Measurements from ENCODE around the gene APBA3.
"Not testable (repeated sequence)": the region's sequence is repeated elsewhere in the genome, so short reads cannot be mapped to it uniquely, and the experiment has no call there.

The APBA3 gene

DNA sequence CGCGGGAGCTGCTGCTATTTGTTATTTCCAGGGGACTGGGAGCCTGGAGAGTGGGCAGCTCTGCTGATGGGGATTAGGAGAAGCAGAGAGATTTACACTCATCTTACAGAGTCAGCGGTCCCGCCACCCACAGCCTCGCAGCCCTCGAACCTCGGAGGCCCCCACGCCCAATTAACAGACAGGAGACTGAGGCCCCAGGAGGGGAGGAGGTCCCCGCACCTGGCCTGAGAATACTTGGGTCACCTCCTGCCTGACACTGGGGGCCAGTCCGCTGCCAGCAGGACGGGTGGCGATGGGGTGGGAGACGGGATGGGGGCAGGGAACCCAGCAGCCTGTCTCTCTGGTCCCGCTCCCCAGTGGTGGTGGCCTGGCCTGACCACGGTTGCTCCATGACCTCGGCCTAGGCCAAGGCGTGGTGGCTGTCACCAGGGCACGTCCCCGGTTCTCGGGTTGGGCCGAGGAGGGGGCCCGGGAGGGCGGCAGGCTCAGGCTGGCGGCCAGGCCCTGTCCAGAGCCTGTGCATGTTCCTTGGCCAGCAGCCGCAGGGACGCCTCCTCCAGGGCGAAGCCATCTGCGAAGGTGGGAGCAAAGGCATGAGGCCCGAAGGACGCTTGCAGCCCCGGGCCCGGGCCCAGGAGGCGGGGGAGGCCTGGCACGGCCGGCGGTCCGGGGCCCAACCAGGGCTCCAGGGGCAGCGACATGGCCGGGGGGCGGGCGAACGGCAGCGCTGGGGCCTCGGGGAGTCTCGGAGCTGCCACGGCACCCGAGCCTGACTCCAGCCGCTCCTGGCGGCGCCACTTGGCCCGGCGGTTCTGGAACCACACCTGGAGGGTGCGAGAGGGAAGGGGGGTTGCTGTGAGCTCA lies 8.9 kb upstream of the APBA3 start:
- no peak for TF ChIP-seq POLR2A (IDR thresholded peaks at IDR 0.05; ENCODE audit: low read depth, low read length)
- DNase-seq (ENCODE audit: insufficient read length, low spot score) (no peak), FAIRE-seq (no peak)

DNA sequence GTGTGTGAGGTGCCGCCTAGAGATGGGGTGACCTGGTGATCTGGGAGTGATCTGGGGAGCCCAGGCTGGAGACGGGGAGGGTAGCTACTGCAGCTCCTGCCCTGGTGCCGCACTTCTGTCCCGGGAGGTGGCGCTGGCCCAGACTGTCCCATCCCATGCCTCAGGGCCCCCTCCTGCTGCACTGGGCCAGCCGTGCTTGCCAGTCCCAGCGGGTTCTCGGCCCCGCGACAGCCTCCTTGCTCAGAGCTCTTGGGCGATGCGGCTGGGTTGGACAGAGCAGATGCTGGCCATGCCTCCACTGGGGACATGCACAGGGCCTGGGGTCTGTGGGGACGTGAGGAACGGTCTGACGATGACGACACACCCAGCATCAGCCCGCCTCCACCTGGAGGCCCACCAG lies 8.0 kb upstream of the APBA3 start:
- FAIRE-seq (no peak), DNase-seq (ENCODE audit: insufficient read length, low spot score) (no peak)
- no peak for TF ChIP-seq POLR2A (IDR thresholded peaks at IDR 0.05; ENCODE audit: low read depth, low read length)

DNA sequence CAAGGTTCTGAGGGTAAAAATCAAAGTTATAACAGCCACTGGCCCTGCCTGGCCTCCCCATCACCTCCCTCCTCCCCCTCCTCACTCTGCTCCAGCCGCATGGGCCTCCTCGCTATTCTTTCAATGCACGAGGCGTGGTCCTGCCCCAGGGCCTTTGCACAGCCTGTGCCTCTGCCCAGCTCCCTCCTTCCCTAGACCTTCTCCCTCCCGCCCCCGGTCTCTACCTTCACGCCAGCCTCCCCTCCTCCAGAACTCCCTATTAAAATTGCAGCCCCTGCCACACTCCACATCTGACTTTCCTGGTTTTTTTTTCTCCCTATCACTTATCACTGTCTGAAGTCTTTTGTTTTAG lies 7.2 kb upstream of the APBA3 start:
- FAIRE-seq (no peak), DNase-seq (ENCODE audit: insufficient read length, low spot score) (no peak)
- no peak for TF ChIP-seq POLR2A (IDR thresholded peaks at IDR 0.05; ENCODE audit: low read depth, low read length)

DNA sequence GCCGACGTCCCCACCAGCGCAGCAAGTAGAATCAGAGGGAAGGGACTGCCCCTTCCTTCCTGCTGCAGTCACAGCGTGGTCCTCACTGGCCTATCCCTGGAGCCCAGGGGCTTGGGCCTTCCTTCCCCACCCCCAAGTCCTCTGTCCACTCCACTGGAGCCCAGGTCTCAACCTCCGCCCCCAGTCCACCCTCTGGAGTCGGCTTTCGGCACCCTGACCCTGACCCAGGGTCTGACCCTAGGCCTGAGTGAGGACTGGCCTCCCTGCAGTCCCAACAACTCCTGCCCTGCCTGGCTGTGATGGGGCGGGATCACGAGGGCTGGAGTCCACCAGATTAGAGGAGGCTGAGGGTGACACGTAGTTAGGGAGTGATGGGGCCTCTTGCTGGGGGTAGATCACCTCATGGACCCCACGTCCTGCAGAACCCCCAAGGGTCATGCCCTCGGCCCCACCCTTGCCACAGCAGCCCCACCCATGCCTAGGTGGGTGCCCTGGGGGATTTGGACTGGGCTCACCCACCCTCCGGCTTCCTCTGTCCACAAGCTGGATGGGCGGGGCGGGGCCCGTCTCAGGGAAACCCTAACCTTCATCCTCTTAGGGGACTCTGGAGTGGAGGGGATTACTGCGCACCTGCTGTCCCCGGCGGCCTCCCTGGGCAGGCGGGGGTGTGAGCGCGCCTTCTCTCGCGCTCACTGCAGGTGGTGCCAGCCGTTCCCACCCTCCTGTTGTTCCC lies 6.7 kb upstream of the APBA3 start:
- DNase-seq (ENCODE audit: insufficient read length, low spot score) (no peak), FAIRE-seq (no peak)
- no peak for TF ChIP-seq POLR2A (IDR thresholded peaks at IDR 0.05; ENCODE audit: low read depth, low read length)

DNA sequence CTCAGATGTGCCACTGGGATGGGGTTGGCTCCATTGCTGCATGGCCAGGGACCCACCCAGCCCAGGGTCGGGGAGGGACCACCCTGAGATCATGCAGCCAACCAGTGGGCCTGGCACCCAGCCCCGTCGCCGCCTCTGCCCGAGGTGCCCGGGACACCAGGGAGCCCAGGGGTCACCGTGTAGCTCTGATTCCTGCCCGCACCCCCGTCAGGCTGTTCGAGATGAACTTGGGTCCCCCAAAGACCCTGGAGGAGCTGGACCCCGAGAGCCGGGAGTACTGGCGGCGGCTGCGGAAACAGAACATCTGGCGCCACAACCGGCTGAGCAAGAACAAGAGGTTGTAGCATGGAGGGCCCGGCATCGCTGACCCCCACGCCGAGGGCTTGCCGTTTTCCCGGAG lies 5.6 kb upstream of the APBA3 start:
- no peak for FAIRE-seq
- no peak for DNase-seq (ENCODE audit: insufficient read length, low spot score)
- TF ChIP-seq POLR2A (IDR thresholded peaks at IDR 0.05; ENCODE audit: low read depth, low read length), result no peak

DNA sequence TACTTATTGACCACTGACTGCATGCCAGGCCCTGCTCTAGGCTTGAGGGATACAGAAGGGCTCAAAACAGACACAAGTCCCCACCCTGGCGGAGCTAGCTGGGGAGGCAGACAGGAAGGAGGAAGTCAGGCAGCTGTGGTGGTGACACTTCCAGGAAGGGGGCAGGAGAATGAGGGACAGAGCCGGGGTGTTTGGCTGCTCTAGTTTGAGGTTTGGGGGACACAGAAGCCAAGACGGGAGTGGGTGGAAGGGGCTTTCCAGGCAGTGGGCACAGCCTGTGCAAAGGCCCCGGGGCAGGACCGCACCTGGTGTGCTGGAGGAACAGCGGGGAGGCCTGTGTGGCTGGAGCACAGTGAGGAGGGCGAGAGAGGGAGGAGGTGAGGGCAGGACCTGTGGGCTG lies 5.0 kb upstream of the APBA3 start:
- FAIRE-seq (no peak), DNase-seq (ENCODE audit: insufficient read length, low spot score) (no peak)
- TF ChIP-seq POLR2A (IDR thresholded peaks at IDR 0.05; ENCODE audit: low read depth, low read length), result no peak

DNA sequence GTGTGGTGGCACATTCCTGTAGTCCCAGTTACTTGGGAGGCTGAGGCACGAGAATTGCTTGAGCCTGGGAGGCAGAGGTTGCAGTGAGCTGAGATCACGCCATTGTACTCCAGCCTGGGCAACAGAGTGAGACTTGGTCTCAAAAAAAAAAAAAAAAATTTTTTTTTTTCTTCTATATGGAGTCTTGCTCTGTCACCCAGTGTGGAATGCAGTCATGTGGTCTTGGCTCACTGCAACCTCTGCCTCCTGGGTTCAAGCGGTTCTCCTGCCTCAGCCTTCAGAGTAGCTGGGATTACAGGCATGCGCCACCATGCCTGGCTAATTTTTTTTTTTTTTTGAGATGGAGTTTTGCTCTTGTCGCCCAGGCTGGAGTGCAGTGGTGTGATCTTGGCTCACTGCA lies 4.3 kb upstream of the APBA3 start:
- FAIRE-seq; DNase-seq (ENCODE audit: insufficient read length, low spot score): not testable (repeated sequence)

DNA sequence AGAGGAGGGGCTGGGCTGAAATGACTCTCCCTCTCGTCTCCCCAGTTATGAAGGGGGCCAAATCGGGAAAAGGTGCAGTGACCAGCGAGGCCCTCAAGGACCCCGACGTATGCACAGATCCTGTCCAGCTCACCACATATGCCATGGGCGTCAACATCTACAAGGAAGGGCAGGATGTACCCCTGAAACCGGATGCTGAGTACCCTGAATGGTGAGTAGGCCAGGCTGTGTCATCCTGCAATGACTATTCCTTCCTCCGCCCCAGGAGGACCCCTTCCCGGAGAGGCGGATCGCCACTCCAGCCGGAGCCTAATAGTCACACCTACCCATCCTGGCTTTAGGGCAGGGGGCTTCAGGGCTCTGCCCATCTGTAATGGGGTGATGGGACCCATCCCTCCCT lies 3.6 kb upstream of the APBA3 start:
- TF ChIP-seq POLR2A (IDR thresholded peaks at IDR 0.05; ENCODE audit: low read depth, low read length), result no peak
- FAIRE-seq (no peak), DNase-seq (ENCODE audit: insufficient read length, low spot score) (no peak)

DNA sequence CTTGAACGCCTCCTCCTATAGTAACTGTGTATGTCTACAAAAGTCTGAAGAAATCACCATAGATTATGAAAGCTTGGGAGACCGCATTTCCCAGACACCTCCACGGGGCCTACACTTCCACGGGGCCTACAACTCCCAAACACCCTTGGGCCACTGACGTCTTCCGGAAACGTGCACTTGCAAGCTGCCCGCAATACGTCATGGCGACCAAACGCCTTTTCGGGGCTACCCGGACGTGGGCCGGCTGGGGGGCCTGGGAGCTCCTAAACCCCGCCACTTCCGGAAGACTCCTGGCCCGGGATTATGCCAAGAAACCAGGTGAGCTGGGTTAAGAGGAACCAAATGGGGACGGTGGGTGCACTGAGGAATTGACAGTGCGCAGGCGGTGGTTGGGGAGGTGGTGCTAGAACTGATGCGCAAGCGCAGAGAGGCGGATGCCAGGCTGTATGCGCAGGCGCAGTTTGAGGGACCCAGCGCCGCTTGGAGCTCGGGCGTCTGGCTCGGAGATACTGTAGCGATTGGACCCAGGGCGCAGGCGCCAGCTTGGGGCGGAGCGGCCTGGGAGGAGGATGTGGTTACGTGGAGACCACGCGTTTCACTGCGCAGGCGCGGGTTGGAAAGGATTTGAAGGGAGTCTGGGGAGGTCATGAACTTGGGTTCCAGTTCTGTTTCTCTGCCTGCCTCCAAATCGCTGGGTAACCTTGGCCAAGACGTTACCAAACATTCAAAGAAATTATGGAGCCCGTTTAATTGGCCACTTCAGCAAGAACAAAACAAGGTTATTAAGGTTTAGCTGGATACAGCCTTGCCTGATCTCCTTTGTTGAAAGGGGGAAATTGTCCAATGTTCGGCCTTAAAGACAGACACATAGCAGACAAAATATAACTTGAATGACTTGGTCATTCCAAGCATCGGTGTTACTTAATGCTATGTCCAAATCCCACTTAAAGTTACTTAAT lies 1.3 kb upstream of the APBA3 start, which contains the start of gene MRPL54:
Gene MRPL54 (plus strand): TSS at position 182 of the 959 bp plus-strand sequence. CDS start 19 bp downstream, at position 201.
- FAIRE-seq, result peak; percentile 81
- DNase-seq (ENCODE audit: insufficient read length, low spot score), result peak; percentile 98
- TF ChIP-seq POLR2A (IDR thresholded peaks at IDR 0.05; ENCODE audit: low read depth, low read length), result peak; percentile 25; the same call in 1 of the 2 replicates

DNA sequence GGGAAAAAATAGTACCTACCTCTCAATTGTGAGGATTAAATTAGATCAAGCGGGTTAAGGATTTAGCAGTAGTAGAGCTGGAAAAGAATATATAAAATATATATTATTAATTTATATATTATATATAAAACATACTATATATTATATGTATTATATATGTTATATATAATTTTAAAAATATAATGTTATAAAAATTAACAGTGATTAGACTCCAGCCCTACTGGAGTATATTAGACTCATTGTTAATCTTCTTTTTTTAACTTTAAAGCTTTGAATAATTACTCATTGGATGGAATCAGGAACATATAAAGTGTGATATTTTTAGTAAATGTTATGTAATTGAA lies 610 bp upstream of the APBA3 start:
- FAIRE-seq (no peak), DNase-seq (ENCODE audit: insufficient read length, low spot score) (no peak)
- TF ChIP-seq POLR2A (IDR thresholded peaks at IDR 0.05; ENCODE audit: low read depth, low read length), result no peak

DNA sequence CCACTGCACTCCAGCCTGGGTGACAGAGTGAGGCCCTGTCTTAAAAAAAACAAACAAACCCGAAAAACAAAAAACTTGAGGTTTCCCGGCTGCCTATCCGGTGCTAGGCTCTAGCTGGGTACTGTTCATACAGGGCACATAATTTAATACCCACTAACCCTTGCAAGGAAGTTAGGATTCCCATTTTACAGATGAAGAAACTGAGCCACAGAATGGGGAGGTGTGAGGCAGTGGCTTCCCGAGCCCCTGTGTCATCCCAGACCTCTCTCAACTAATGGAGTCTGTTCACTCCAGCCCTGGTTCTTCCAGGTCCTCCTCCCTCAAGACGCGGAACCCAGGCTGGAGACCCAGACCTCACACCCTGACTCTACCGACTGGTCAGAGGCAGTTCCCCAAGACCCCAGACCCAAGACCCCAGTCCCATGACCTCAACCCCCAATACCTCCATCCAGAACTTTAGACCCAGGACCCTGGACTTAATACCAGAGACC lies 576 bp downstream of the APBA3 start:
- TF ChIP-seq POLR2A (IDR thresholded peaks at IDR 0.05; ENCODE audit: low read depth, low read length), result no peak
- no peak for FAIRE-seq

DNA sequence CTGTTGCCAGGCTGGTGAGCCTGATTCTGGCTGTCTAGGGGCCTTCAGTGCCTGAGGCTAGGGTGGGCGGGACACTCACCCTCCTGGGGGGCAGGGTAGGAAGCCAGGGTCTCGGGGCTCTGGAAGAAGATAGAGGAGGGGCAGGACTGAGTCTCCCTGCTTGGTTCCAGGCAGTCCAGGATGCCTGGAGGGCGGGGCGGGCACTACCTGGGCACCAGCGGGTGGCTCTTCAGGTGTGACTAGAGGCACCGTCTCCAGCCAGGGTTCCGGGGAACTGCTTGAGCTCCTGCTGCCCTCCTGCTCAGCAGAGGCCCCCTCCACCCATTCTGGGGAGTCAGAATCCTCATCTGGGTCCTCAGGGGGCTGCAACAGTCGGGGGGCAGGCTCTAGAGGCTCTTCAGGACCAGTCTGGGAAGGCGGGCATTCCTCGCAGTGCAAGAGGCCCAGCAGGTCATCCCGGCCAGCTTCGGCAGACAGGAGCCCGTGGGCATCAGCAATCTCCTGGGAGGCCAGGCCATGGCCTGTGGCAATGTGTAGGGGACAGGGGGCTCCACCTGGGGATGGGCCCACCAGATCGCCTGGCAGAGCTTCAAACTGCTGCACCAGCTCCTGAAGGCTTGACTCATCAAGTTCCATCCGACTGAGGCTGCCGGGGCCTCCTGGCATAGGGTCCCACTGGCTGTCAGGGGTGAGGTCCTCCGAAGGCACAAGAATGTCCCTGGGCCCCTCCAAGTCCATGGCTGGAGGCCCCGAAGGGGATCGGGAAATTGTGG lies 1.8 kb downstream of the APBA3 start:
- TF ChIP-seq POLR2A (IDR thresholded peaks at IDR 0.05; ENCODE audit: low read depth, low read length), result no peak
- DNase-seq (ENCODE audit: insufficient read length, low spot score) (no peak), FAIRE-seq (no peak)

More for the DNA sequence above, 576 bp downstream of the APBA3 start:
- no peak for DNase-seq (ENCODE audit: insufficient read length, low spot score)

DNA sequence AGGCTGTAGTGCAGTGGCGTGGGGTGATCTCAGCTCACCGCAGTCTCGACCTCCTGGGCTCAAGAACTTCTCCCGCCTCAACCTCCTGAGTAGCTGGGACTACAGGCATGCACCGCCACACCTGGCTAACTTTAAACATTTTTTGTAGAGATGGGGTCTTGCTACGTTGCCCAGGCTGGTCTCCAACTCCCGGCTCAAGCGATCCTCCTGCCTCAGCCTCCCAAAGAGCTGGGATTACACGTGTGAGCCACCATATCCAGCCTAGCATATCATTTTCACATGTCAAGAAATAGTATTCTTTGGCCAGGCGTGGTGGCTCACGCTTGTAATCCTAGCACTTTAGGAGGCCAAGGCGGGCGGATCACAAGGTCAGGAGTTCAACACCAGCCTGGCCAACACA lies 3.2 kb downstream of the APBA3 start:
- DNase-seq (ENCODE audit: insufficient read length, low spot score); FAIRE-seq: not testable (repeated sequence)

DNA sequence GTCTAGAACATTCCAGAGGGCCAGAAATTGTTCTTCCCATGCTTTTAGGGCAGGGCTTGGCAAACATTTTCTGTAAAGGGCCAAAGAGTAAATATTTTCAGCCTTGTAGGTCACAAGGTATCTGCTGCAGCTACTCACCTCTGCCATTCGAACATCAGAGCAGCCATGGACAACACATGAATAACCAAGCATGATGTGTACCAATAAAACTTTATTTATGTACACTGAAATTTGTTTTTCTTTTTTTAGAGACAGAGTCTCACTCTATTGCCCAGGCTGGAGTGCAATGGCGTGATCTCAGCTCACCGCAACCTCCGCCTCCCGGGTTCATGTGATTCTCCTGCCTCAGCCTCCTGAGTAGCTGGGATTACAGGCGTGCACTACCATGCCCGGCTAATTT lies 3.8 kb downstream of the APBA3 start:
- not testable (repeated sequence) for DNase-seq (ENCODE audit: insufficient read length, low spot score); FAIRE-seq
